ENCODE measurements around the gene HELZ2. TPM values are rescaled to one million over a fixed set of nuclear protein-coding genes. Genes with fewer than 3 reads are reported as not detected.

The HELZ2 gene
- total and polyA plus RNA-seq, 8 donors: 14.0 to 53.3 (median 22.2) TPM

GRCh38 chr20:63619505-63619904 lies 45.5 kb upstream of the HELZ2 start:
- no peak overlapping the region for H3K4me3 ChIP-seq
- no peaks in the 10 kb centered on the region for H3K27me3 ChIP-seq
- DNase-seq (peak in 1 of 4 donors; percentile 41), ATAC-seq (peak; percentile 29)
- no peak for TF ChIP-seq CTCF (IDR thresholded peaks at IDR 0.05)
- no peaks in the 10 kb centered on the region for H3K9me3 ChIP-seq
- H3K36me3 ChIP-seq: peaks cover 0 to 56% of the 10 kb centered on the region in 2 donors
- peaks cover 1 to 3% of the 10 kb centered on the region in 2 donors for H3K4me1 ChIP-seq
- H3K27ac ChIP-seq: no peak overlapping the region
- intact Hi-C loops (cut with DNase I): no loop called here

DNA sequence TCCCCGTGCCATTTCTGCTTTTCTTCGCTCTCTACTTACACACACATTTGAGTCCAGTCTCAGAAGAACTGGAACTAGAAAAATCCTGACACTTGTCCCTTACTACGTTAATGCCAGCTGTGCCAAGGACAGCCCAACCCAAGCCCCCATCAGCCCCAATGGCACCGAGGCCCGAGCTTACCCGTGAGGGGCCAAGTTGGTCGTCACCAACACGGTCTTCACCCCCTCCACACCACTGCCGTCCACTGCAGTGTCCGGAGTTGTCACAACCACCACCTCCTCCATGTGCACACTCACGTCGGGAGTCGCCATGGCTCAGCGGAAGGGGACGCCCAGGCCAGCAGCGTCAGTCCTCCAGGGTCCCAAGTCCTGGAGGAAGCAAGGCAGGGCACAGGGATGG lies 45.0 kb upstream of the HELZ2 start:
- intact Hi-C loops (cut with DNase I): no loop called here
- no peak for ATAC-seq

GRCh38 chr20:63618291-63618980 lies 44.4 kb upstream of the HELZ2 start:
- no peaks in the 10 kb centered on the region for H3K9me3 ChIP-seq
- intact Hi-C loops (cut with DNase I): no loop called here
- ATAC-seq (no peak), DNase-seq (peak in 2 of 4 donors; percentile 6 to 10)
- H3K27me3 ChIP-seq: no peaks in the 10 kb centered on the region
- H3K36me3 ChIP-seq: peaks cover 0 to 60% of the 10 kb centered on the region in 2 donors
- H3K4me3 ChIP-seq: no peak overlapping the region
- H3K4me1 ChIP-seq: peaks cover under 1 to 3% of the 10 kb centered on the region in 2 donors
- TF ChIP-seq CTCF (IDR thresholded peaks at IDR 0.05): no peak
- no peak overlapping the region for H3K27ac ChIP-seq

More for the DNA sequence above, 45.0 kb upstream of the HELZ2 start:
- Histone ChIP-seq H3K4me3 (no peak overlapping the region), H3K27ac (no peak overlapping the region), H3K9me3 (no peaks in the 10 kb centered on the region), H3K36me3 (peaks cover 0 to 56% of the 10 kb centered on the region in 2 donors), H3K4me1 (peaks cover 0 to 3% of the 10 kb centered on the region in 2 donors), H3K27me3 (no peaks in the 10 kb centered on the region)
- no peak for TF ChIP-seq CTCF (IDR thresholded peaks at IDR 0.05)
- peak in 1 of 4 donors; percentile 64 for DNase-seq

DNA sequence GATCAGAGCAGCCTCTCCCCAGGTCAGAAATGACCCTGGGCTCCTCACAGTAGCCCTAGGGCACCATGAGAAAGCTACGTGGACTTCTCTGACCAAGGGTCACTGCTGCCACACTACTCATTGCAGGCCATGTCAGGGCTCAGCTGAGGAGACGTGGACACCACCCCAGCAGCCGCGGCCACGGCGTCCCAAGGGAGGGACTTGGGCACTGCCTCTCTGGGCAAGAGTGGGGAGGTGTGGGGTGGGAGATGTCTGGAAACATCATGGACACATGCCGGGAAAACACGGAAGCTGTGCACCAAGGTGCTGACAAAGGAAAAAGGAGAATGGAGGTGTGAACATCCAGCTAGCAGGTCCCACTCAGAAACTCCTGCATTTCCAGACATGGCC lies 43.8 kb upstream of the HELZ2 start:
- Histone ChIP-seq H3K36me3 (peaks cover 0 to 60% of the 10 kb centered on the region in 2 donors), H3K9me3 (no peaks in the 10 kb centered on the region), H3K4me3 (no peak overlapping the region), H3K4me1 (peaks cover 3 to 6% of the 10 kb centered on the region in 2 donors), H3K27ac (no peak overlapping the region), H3K27me3 (no peaks in the 10 kb centered on the region)
- TF ChIP-seq CTCF (IDR thresholded peaks at IDR 0.05): no peak
- ATAC-seq: no peak
- intact Hi-C loops (cut with DNase I): no loop called here
- DNase-seq: peak in 1 of 4 donors; percentile 55

DNA sequence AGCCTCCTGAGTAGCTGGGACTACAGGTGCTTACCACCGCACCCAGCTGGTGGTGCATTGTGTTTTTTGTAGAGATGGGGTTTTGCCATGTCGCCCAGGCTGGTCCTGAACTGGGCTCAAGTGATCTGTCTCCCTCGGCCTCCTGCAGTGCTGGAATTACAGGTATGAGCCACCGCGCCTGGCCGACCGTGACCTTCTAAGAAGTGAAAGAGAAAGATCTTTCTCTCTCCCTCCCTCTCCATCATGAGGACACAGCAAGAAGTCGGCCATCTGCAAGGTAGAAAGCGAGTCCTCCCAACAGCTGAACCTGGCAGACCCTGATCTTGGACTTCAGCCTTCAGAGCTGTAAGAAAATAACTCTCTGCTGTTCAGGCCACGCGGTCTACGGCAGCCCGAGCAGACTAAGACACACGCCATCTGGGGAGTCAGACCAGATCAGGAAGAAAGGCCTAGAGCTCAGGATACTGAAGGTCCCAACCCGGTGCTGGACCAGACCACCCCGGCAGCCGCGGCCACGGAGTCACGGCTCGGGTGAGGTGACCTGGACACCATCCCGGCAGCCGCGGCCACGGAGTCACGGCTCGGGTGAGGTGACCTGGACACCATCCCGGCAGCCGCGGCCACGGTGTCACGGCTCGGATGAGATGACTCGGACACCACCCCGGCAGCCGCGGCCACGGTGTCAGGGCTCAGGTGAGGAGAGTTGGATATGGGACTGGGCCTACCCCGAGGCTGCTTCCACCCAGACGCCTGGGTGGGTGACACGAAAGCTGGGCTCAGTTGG lies 43.2 kb upstream of the HELZ2 start:
- ATAC-seq (no peak), DNase-seq (peak in 1 of 4 donors; percentile 77)
- intact Hi-C loops (cut with DNase I): no loop called here
- Histone ChIP-seq H3K27me3 (no peaks in the 10 kb centered on the region), H3K4me1 (peaks cover 3 to 12% of the 10 kb centered on the region in 2 donors), H3K4me3 (no peak overlapping the region), H3K9me3 (no peaks in the 10 kb centered on the region), H3K27ac (no peak overlapping the region), H3K36me3 (peaks cover 0 to 58% of the 10 kb centered on the region in 2 donors)
- no peak for TF ChIP-seq CTCF (IDR thresholded peaks at IDR 0.05)

All from left lung (tissue), 10 donors.